Thymus (tissue), 11 donors: ENCODE results near the gene PACSIN1. TPM values are rescaled to one million over a fixed set of nuclear protein-coding genes. Genes with fewer than 3 reads are reported as not detected.

Source experiments
- DNase-seq, 9 donors: peaks; one replicate each; pipeline ENCODE4 v3.0.0-alpha.2; 2013; ENCODE audit warnings: low spot score in 9 of 9, low read depth in 6 of 9, missing footprints in 1 of 9
- H3K27ac ChIP-seq, 2 donors: one replicate each; pipeline ENCODE4 v1.5.1; 2013; ENCODE audit warnings: control low read depth in 1 of 2, low read depth in 1 of 2, low read length in 1 of 2, mild to moderate bottlenecking in 1 of 2, moderate library complexity in 1 of 2
- H3K27me3 ChIP-seq, 2 donors: one replicate each; pipeline ENCODE4 v1.5.1; 2013; ENCODE audit warnings: low read length in 1 of 2; ENCODE audit not compliant: control insufficient read depth in 2 of 2, insufficient read depth in 1 of 2
- H3K36me3 ChIP-seq, 2 donors: one replicate each; pipeline ENCODE4 v1.5.1; 2013; ENCODE audit warnings: low read length in 1 of 2, mild to moderate bottlenecking in 1 of 2, moderate library complexity in 1 of 2; ENCODE audit not compliant: control insufficient read depth in 2 of 2, insufficient read depth in 2 of 2
- H3K4me1 ChIP-seq, 2 donors: one replicate each; pipeline ENCODE4 v1.5.1; 2013; ENCODE audit warnings: low read length in 2 of 2; ENCODE audit not compliant: control insufficient read depth in 2 of 2, insufficient read depth in 2 of 2
- H3K4me3 ChIP-seq, 2 donors: one replicate each; pipeline ENCODE4 v1.5.1; 2013; ENCODE audit warnings: low read length in 2 of 2, control low read depth in 1 of 2, mild to moderate bottlenecking in 1 of 2
- H3K9me3 ChIP-seq, 2 donors: one replicate each; pipeline ENCODE4 v1.5.1; 2013; ENCODE audit warnings: low read length in 1 of 2, mild to moderate bottlenecking in 1 of 2; ENCODE audit not compliant: control insufficient read depth in 2 of 2, insufficient read depth in 1 of 2
- WGBS: extraction: QIAGEN DNeasy Blood & Tissue Kit; methylation state at CpG from one replicate; pipeline ENCODE4 v1.1.7; 2013; 5-methylcytosine and 5-hydroxymethylcytosine counted together
- polyA plus RNA-seq: library from polyadenylated mRNA; stranded (reverse); fragments of 200-250 nt; gene quantifications from one replicate; pipeline ENCODE4 v1.2.3, GENCODE V29; 2013
- total RNA-seq: library from RNA; stranded (reverse); fragments of 120-200 nt; gene quantifications from one replicate; pipeline ENCODE4 v1.2.4, GENCODE V29; 2013
- donor health status: healthy.

The PACSIN1 gene
- total and polyA plus RNA-seq, 2 donors: 1.2 to 1.7 TPM

- H3K4me3 ChIP-seq: no peak overlapping the region
- 70% methylated on average over 34 of the region's 34 CpGs for WGBS
- no peaks in the 10 kb centered on the region for H3K4me1 ChIP-seq
- peaks cover 0 to 12% of the 10 kb centered on the region in 2 donors for H3K27me3 ChIP-seq
- no peaks in the 10 kb centered on the region for H3K36me3 ChIP-seq
- H3K27ac ChIP-seq: no peak overlapping the region
- DNase-seq: peak in 2 of 9 donors; percentile 14 to 65
- H3K9me3 ChIP-seq: peaks cover 0 to 5% of the 10 kb centered on the region in 2 donors
Measured at GRCh38 chr6:34514593-34515472, 49.0 kb downstream of the PACSIN1 start.

- H3K27ac ChIP-seq: no peak overlapping the region
- peaks cover 0 to 12% of the 10 kb centered on the region in 2 donors for H3K27me3 ChIP-seq
- H3K36me3 ChIP-seq: no peaks in the 10 kb centered on the region
- 92% methylated on average over 13 of the region's 13 CpGs for WGBS
- DNase-seq: no peak
- no peak overlapping the region for H3K4me3 ChIP-seq
- no peaks in the 10 kb centered on the region for H3K9me3 ChIP-seq
- no peaks in the 10 kb centered on the region for H3K4me1 ChIP-seq
Measured at GRCh38 chr6:34515473-34516387, 49.9 kb downstream of the PACSIN1 start.

- no peak overlapping the region for H3K4me3 ChIP-seq
Measured at GRCh38 chr6:34516391-34517324, 50.8 kb downstream of the PACSIN1 start.

GRCh38 chr6:34517461-34517881 lies 51.6 kb downstream of the PACSIN1 start:
- peaks cover 0 to 12% of the 10 kb centered on the region in 2 donors for H3K27me3 ChIP-seq
- WGBS: 86% methylated on average over 4 of the region's 4 CpGs
- no peak overlapping the region for H3K4me3 ChIP-seq
- no peaks in the 10 kb centered on the region for H3K9me3 ChIP-seq
- H3K4me1 ChIP-seq: no peaks in the 10 kb centered on the region
- no peak overlapping the region for H3K27ac ChIP-seq
- DNase-seq: no peak
- H3K36me3 ChIP-seq: no peaks in the 10 kb centered on the region

More at GRCh38 chr6:34516391-34517324, 50.8 kb downstream of the PACSIN1 start:
- DNase-seq: no peak
- no peaks in the 10 kb centered on the region for H3K36me3 ChIP-seq
- H3K27me3 ChIP-seq: peaks cover 0 to 12% of the 10 kb centered on the region in 2 donors
- H3K27ac ChIP-seq: no peak overlapping the region
- H3K4me1 ChIP-seq: no peaks in the 10 kb centered on the region
- 97% methylated on average over 22 of the region's 22 CpGs for WGBS
- no peaks in the 10 kb centered on the region for H3K9me3 ChIP-seq

GRCh38 chr6:34517966-34518365 lies 52.1 kb downstream of the PACSIN1 start:
- DNase-seq: no peak
- H3K27ac ChIP-seq: no peak overlapping the region
- WGBS: 97% methylated on average over 8 of the region's 8 CpGs
- no peaks in the 10 kb centered on the region for H3K9me3 ChIP-seq
- peaks cover 0 to 12% of the 10 kb centered on the region in 2 donors for H3K27me3 ChIP-seq
- H3K4me3 ChIP-seq: no peak overlapping the region
- no peaks in the 10 kb centered on the region for H3K4me1 ChIP-seq
- H3K36me3 ChIP-seq: no peaks in the 10 kb centered on the region

- WGBS: 92% methylated on average over 4 of the region's 4 CpGs
- Histone ChIP-seq H3K36me3 (no peaks in the 10 kb centered on the region), H3K4me1 (no peaks in the 10 kb centered on the region), H3K27ac (no peak overlapping the region), H3K27me3 (peaks cover 0 to 12% of the 10 kb centered on the region in 2 donors), H3K4me3 (no peak overlapping the region), H3K9me3 (no peaks in the 10 kb centered on the region)
- no peak for DNase-seq
Measured at GRCh38 chr6:34518669-34519365, 52.9 kb downstream of the PACSIN1 start.

GRCh38 chr6:34519971-34520644 lies 54.2 kb downstream of the PACSIN1 start:
- Histone ChIP-seq H3K27ac (no peak overlapping the region), H3K9me3 (no peaks in the 10 kb centered on the region), H3K4me1 (no peaks in the 10 kb centered on the region), H3K4me3 (no peak overlapping the region), H3K36me3 (no peaks in the 10 kb centered on the region), H3K27me3 (peaks cover 0 to 4% of the 10 kb centered on the region in 2 donors)
- DNase-seq: no peak
- WGBS: 98% methylated on average over 8 of the region's 8 CpGs
